Pulmonary artery endothelial cell (primary cell): ENCODE data around the gene PACSIN3. TPM values are rescaled to one million over a fixed set of nuclear protein-coding genes. Genes with fewer than 3 reads are reported as not detected.
"Not testable (repeated sequence)": the region's sequence is repeated elsewhere in the genome, so short reads cannot be mapped to it uniquely, and the experiment has no call there.

Source experiments
- DNase-seq: peaks from one replicate; pipeline ENCODE4 v3.0.0-alpha.2; 2011; ENCODE audit warnings: low read depth, low spot score
- total RNA-seq: library from RNA; depleted of rRNA; stranded (reverse); fragments of >200 nt; gene quantifications from 2 replicates; pipeline ENCODE4 v1.2.3, GENCODE V29; 2014

The PACSIN3 gene
- 13.3 and 14.3 TPM in 2 replicates for total RNA-seq

GRCh38 chr11:47186076-47186699 lies at the start of gene PACSIN3:
Gene PACSIN3 (minus strand): TSS chr11:47186434. CDS start chr11:47182727, 3,707 bp downstream.
- DNase-seq = no peak

- DNase-seq = no peak
Measured at GRCh38 chr11:47235163-47235562, 48.9 kb upstream of the PACSIN3 start.

GRCh38 chr11:47234669-47235100 lies 48.5 kb upstream of the PACSIN3 start:
- no peak for DNase-seq

- DNase-seq = no peak
Measured at GRCh38 chr11:47233989-47234668, 47.9 kb upstream of the PACSIN3 start.

- no peak for DNase-seq
Measured at GRCh38 chr11:47233051-47233450, 46.8 kb upstream of the PACSIN3 start.

GRCh38 chr11:47229161-47229560 lies 42.9 kb upstream of the PACSIN3 start:
- DNase-seq = no peak

- DNase-seq = no peak
Measured at GRCh38 chr11:47225552-47226400, 39.5 kb upstream of the PACSIN3 start.

- DNase-seq = no peak
Measured at GRCh38 chr11:47222696-47223095, 36.5 kb upstream of the PACSIN3 start.

- DNase-seq = peak; percentile 81
Measured at GRCh38 chr11:47220401-47220821, 34.2 kb upstream of the PACSIN3 start.

- peak; percentile 55 for DNase-seq
Measured at GRCh38 chr11:47216121-47216798, 30.0 kb upstream of the PACSIN3 start.

GRCh38 chr11:47215366-47215910 lies 29.2 kb upstream of the PACSIN3 start:
- DNase-seq = no peak

- peak; percentile 50 for DNase-seq
Measured at GRCh38 chr11:47213950-47214565, 27.8 kb upstream of the PACSIN3 start.

GRCh38 chr11:47212938-47213337 lies 26.7 kb upstream of the PACSIN3 start:
- DNase-seq = no peak

- DNase-seq = no peak
Measured at GRCh38 chr11:47208628-47209027, 22.4 kb upstream of the PACSIN3 start.

- DNase-seq = not testable (repeated sequence)
Measured at GRCh38 chr11:47208008-47208552, 21.8 kb upstream of the PACSIN3 start.

- DNase-seq = no peak
Measured at GRCh38 chr11:47207459-47207858, 21.2 kb upstream of the PACSIN3 start.

GRCh38 chr11:47206577-47206976 lies 20.3 kb upstream of the PACSIN3 start:
- not testable (repeated sequence) for DNase-seq

GRCh38 chr11:47204637-47204989 lies 18.4 kb upstream of the PACSIN3 start:
- no peak for DNase-seq

GRCh38 chr11:47202576-47202975 lies 16.3 kb upstream of the PACSIN3 start:
- DNase-seq = no peak

- no peak for DNase-seq
Measured at GRCh38 chr11:47201015-47201414, 14.8 kb upstream of the PACSIN3 start.

- not testable (repeated sequence) for DNase-seq
Measured at GRCh38 chr11:47198161-47198560, 11.9 kb upstream of the PACSIN3 start.
